Measurements from ENCODE around the gene GARRE1. TPM values are rescaled to one million over a fixed set of nuclear protein-coding genes. Genes with fewer than 3 reads are reported as not detected.
"Not testable (repeated sequence)": the region's sequence is repeated elsewhere in the genome, so short reads cannot be mapped to it uniquely, and the experiment has no call there.

The GARRE1 gene, protein sequence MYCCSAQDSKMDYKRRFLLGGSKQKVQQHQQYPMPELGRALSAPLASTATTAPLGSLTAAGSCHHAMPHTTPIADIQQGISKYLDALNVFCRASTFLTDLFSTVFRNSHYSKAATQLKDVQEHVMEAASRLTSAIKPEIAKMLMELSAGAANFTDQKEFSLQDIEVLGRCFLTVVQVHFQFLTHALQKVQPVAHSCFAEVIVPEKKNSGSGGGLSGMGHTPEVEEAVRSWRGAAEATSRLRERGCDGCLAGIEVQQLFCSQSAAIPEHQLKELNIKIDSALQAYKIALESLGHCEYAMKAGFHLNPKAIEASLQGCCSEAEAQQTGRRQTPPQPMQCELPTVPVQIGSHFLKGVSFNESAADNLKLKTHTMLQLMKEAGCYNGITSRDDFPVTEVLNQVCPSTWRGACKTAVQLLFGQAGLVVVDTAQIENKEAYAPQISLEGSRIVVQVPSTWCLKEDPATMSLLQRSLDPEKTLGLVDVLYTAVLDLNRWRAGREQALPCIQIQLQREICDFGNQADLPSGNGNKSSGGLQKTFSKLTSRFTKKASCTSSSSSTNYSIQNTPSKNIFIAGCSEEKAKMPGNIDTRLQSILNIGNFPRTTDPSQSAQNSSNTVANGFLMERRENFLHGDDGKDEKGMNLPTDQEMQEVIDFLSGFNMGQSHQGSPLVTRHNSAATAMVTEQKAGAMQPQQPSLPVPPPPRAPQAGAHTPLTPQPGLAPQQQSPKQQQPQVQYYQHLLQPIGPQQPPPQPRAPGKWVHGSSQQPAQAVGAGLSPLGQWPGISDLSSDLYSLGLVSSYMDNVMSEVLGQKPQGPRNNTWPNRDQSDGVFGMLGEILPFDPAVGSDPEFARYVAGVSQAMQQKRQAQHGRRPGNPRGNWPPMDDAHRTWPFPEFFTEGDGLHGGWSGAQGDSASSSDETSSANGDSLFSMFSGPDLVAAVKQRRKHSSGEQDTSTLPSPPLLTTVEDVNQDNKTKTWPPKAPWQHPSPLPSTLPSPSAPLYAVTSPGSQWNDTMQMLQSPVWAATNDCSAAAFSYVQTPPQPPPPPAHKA (N-terminal part only)
- total RNA-seq, result 10 to 100 TPM; 11.7 to 11.9 TPM

- no peaks in the 10 kb centered on the region for H3K9me3 Mint-ChIP-seq
- CTCF ChIA-PET, result no interaction called here
These were observed at the start of gene GARRE1 for GRCh38 chr19:34254046-34254697. TSS of gene GARRE1 (plus strand) at chr19:34254554. CDS start at chr19:34300474, 45,920 bp downstream.

DNA sequence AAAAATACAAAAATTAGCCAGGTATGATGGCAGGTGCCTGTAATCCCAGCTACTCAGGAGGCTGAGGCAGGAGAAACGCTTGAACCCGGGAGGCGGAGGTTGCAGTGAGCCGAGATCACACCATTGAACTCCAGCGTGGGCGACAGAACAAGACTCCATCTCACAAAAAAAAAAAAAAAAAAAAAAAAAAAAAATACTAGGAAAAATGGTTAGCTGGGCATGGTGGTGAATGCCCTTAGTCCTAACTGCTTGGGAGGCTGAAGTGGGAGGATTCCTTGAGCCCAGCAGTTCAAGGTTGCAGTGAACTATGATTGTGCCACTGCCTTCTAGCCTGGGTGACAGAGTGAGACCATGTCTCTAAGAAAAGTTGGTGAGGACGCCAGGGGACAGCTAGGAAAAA is 49.0 kb upstream of the GARRE1 start:
- H3K4me3 Mint-ChIP-seq; H3K27ac Mint-ChIP-seq; H3K27me3 Mint-ChIP-seq; DNase-seq; POLR2A ChIA-PET; H3K9me3 Mint-ChIP-seq; CTCF ChIA-PET; intact Hi-C loops (cut with micrococcal nuclease); H3K4me1 Mint-ChIP-seq (ENCODE audit: low read depth): not testable (repeated sequence)
- H3K36me3 Mint-ChIP-seq, result peaks cover 13% of the 10 kb centered on the region

More at GRCh38 chr19:34254046-34254697, at the start of gene GARRE1:
- DNase-seq, result peak; percentile 90
- POLR2A ChIA-PET, result interaction anchor here (0.6 kb wide), 1 partner anchor 10 kb away, joined by 6 read pairs; no protein-coding TSS in a partner anchor
- H3K4me3 Mint-ChIP-seq, result peak within 1 kb of the TSS; percentile 89
- peak within 1 kb of the TSS; percentile 86 for H3K27ac Mint-ChIP-seq
- peaks cover 28% of the 10 kb centered on the region for H3K4me1 Mint-ChIP-seq (ENCODE audit: low read depth)
- intact Hi-C loops (cut with micrococcal nuclease), result loop anchor here (1.0 to 2.0 kb wide), 2 partner anchors 16 to 83 kb away; no protein-coding TSS in a partner anchor
- H3K27me3 Mint-ChIP-seq, result no peaks in the 10 kb centered on the region
- peaks cover 3% of the 10 kb centered on the region for H3K36me3 Mint-ChIP-seq

DNA sequence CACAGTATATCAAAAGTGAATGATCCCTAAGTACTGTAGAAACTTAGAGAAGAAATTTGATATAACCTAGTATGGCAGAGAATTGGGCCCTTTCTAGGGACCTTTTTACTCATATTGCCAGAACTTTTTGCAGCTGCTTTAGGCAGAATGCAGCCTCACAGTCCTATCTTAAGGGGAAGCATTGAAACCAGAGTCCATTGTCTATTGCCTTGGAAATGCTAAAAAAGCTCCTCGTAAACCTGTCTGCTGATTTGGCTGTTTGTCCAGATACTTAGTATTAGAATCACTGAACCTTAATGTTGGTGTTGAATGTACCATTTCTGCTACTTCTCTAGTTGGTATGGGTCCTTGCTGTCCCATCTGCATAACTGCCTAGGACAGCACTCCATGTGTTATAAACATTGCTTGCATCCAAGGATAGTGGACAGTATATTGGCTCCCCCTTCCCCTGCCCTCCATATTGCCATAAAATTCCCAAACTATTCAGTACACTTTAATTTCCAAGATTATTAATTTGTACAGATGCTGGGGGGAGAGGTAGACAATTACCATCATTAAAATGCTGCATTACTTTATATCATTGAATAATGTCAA is 46.0 kb upstream of the GARRE1 start:
- no peaks in the 10 kb centered on the region for H3K27me3 Mint-ChIP-seq
- H3K4me1 Mint-ChIP-seq (ENCODE audit: low read depth), result peaks cover 3% of the 10 kb centered on the region
- no peak overlapping the region for H3K4me3 Mint-ChIP-seq
- CTCF ChIA-PET, result interaction anchor here (0.8 to 1.6 kb wide), 3 partner anchors 11 to 26 kb away, joined by 3 to 7 read pairs (median 4); no protein-coding TSS in a partner anchor
- H3K9me3 Mint-ChIP-seq, result no peaks in the 10 kb centered on the region
- POLR2A ChIA-PET, result interaction anchor here (0.6 to 0.8 kb wide), 2 partner anchors 9 to 24 kb away, joined by 3 read pairs; no protein-coding TSS in a partner anchor
- H3K36me3 Mint-ChIP-seq, result peaks cover 10% of the 10 kb centered on the region
- DNase-seq, result no peak
- H3K27ac Mint-ChIP-seq, result no peak overlapping the region
- intact Hi-C loops (cut with micrococcal nuclease), result no loop called here

DNA sequence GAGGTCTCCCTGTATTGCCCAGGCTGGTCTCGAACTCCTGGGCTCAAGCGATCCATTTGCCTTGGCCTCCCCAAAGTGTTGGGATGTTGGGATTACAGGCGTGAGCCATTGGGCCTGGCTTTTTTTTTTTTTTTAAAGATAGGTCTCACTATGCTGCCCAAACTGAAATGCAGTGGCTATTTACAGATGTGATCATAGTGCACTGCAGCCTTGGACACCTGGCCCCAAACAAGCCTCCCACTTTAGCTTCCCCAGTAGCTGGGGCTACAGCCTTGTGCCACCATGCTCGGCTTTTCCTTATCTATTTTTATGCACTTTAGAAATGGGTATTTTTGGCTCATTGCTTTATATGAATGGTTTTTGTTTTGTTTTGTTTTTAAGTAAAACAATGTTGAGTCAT is 44.6 kb upstream of the GARRE1 start:
- intact Hi-C loops (cut with micrococcal nuclease), result no loop called here
- Mint-ChIP-seq H3K27me3 (no peaks in the 10 kb centered on the region), H3K4me3 (no peak overlapping the region), H3K27ac (no peak overlapping the region), H3K4me1 (ENCODE audit: low read depth) (no peaks in the 10 kb centered on the region), H3K9me3 (no peaks in the 10 kb centered on the region), H3K36me3 (peaks cover 10% of the 10 kb centered on the region)
- no peak for DNase-seq
- ChIA-PET POLR2A (interaction anchor here (0.6 kb wide), 1 partner anchor 65 kb away, joined by 4 read pairs; no protein-coding TSS in a partner anchor), CTCF (interaction anchor here (0.6 to 1.7 kb wide), 4 partner anchors 15 to 136 kb away, joined by 3 to 5 read pairs (median 4); no protein-coding TSS in a partner anchor)

DNA sequence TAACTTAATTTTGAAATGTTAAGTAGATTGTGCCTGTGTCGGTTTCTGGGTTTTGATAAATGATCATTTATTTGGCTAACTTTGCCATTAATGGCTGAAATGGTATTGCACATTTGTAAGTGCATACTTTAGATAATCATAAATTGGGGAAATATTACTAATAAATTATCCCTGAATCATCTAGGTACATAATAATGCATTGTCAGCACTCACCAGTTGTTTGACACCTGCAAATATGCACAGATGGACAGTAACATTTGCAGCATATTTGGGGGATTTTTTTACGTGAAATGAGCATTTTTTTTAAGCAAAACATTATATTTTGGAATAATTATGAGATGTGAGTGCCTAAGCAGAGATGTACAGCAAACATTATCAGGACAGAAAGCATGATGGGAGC is 41.1 kb upstream of the GARRE1 start:
- Mint-ChIP-seq H3K36me3 (peaks cover 21% of the 10 kb centered on the region), H3K4me3 (no peak overlapping the region), H3K4me1 (ENCODE audit: low read depth) (peaks cover 22% of the 10 kb centered on the region), H3K9me3 (no peaks in the 10 kb centered on the region), H3K27ac (no peak overlapping the region), H3K27me3 (no peaks in the 10 kb centered on the region)
- intact Hi-C loops (cut with micrococcal nuclease), result no loop called here
- ChIA-PET POLR2A (no interaction called here), CTCF (no interaction called here)
- DNase-seq, result no peak

DNA sequence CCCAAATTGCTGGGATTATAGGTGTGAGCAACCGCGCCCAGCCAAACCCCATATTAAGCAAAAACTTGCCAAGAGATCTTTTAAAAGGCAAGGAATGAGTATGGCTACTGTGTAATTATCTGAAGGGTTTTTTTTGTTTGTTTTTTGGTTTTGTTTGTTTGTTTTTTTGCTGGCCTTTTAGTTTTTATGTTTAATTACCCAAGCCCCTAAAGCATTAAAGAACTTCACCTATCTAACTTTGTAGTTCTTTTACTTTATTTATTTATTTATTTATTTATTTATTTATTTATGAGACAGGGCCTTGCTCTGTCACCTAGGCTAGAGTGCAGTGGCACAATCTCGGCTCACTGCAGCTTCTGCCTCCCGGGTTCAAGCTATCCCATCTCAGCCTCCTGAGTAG is 40.3 kb upstream of the GARRE1 start:
- Mint-ChIP-seq H3K27ac (no peak overlapping the region), H3K4me1 (ENCODE audit: low read depth) (peaks cover 28% of the 10 kb centered on the region), H3K9me3 (no peaks in the 10 kb centered on the region), H3K4me3 (no peak overlapping the region), H3K36me3 (peaks cover 24% of the 10 kb centered on the region), H3K27me3 (no peaks in the 10 kb centered on the region)
- DNase-seq, result no peak
- intact Hi-C loops (cut with micrococcal nuclease), result no loop called here
- CTCF ChIA-PET, result no interaction called here
- POLR2A ChIA-PET, result no interaction called here

DNA sequence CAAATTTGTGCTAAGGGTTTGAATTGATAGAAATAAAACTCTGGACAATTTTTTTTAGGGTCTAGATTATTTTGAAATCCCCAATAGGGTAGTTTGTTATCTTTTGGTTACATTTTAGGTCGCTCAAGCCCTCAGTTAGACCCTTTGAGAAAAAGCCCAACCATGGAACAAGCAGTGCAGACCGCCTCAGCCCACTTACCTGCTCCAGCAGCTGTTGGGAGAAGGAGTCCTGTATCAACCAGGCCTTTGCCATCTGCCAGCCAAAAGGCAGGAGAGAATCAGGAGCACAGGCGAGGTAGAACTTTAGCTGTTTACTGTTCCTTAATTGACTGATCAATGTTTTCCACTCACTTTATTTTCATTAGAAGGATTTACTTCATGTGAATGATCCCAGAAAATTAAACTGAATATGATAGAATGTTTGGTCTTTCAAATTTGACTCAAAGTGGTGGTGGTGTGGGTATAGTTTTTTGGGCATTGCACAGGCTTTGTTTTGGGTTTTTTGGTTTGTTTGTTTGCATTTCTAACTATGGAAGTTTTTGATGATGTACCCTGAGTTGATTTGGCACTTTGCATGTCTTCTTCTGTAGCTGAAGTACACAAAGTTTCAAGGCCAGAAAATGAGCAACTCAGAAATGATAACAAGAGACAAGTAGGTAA is 39.2 kb upstream of the GARRE1 start:
- Mint-ChIP-seq H3K27me3 (no peaks in the 10 kb centered on the region), H3K4me3 (no peak overlapping the region), H3K9me3 (no peaks in the 10 kb centered on the region), H3K4me1 (ENCODE audit: low read depth) (peaks cover 34% of the 10 kb centered on the region), H3K36me3 (peaks cover 29% of the 10 kb centered on the region), H3K27ac (no peak overlapping the region)
- POLR2A ChIA-PET, result no interaction called here
- CTCF ChIA-PET, result no interaction called here
- intact Hi-C loops (cut with micrococcal nuclease), result loop anchor here (5.0 kb wide), 1 partner anchor 93 kb away; no protein-coding TSS in a partner anchor
- no peak for DNase-seq

DNA sequence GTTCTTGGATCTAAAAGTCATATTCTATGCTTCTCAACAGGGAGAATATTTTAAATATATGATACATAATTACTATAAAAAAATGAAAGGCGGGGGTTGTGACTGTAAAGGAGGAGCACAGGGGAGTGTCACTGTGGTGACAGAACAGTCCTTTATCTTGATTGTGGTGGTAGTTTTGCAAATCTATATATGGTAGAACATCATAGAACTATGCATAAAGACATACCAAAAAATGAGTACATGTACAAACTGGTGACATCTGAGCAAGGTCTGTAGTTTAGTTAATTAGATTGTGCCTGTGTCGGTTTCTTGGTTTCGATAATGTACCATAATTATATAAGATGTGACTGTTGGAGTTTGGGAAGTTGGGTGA is 38.7 kb upstream of the GARRE1 start:
- Mint-ChIP-seq H3K9me3 (no peaks in the 10 kb centered on the region), H3K4me3 (no peak overlapping the region), H3K27me3 (no peaks in the 10 kb centered on the region), H3K27ac (no peak overlapping the region), H3K36me3 (peaks cover 32% of the 10 kb centered on the region), H3K4me1 (ENCODE audit: low read depth) (peaks cover 37% of the 10 kb centered on the region)
- intact Hi-C loops (cut with micrococcal nuclease), result loop anchor here (5.0 kb wide), 1 partner anchor 93 kb away; no protein-coding TSS in a partner anchor
- CTCF ChIA-PET, result no interaction called here
- no peak for DNase-seq
- POLR2A ChIA-PET, result no interaction called here

- H3K27ac Mint-ChIP-seq, H3K4me3 Mint-ChIP-seq, CTCF ChIA-PET, H3K27me3 Mint-ChIP-seq, DNase-seq, H3K9me3 Mint-ChIP-seq: not testable (repeated sequence)
- POLR2A ChIA-PET, result interaction anchor here (1.0 kb wide), 1 partner anchor 8 kb away, joined by 3 read pairs; no protein-coding TSS in a partner anchor
- Mint-ChIP-seq H3K4me1 (ENCODE audit: low read depth) (peaks cover 39% of the 10 kb centered on the region), H3K36me3 (peaks cover 38% of the 10 kb centered on the region)
- intact Hi-C loops (cut with micrococcal nuclease), result loop anchor here (5.0 kb wide), 1 partner anchor 94 kb away; no protein-coding TSS in a partner anchor
These were observed 37.6 kb upstream of the GARRE1 start for GRCh38 chr19:34216745-34217219.

- Mint-ChIP-seq H3K4me1 (ENCODE audit: low read depth) (peaks cover 39% of the 10 kb centered on the region), H3K27me3 (no peaks in the 10 kb centered on the region), H3K4me3 (peak overlapping the region; percentile 16), H3K9me3 (no peaks in the 10 kb centered on the region), H3K27ac (peak overlapping the region; percentile 55), H3K36me3 (peaks cover 47% of the 10 kb centered on the region)
- intact Hi-C loops (cut with micrococcal nuclease), result loop anchor here (1.0 to 5.0 kb wide), 6 partner anchors 8 to 133 kb away; no protein-coding TSS in a partner anchor
- ChIA-PET POLR2A (interaction anchor here (1.2 kb wide), 1 partner anchor 47 kb away, joined by 5 read pairs; no protein-coding TSS in a partner anchor), CTCF (interaction anchor here (1.0 to 3.2 kb wide), 5 partner anchors 9 to 127 kb away, joined by 3 to 22 read pairs (median 5); no protein-coding TSS in a partner anchor)
- DNase-seq, result peak; percentile 85
These were observed 36.2 kb upstream of the GARRE1 start for GRCh38 chr19:34217952-34218817.
